HepG2 (cell line): ENCODE measurements around the gene UCKL1. TPM values are rescaled to one million over a fixed set of nuclear protein-coding genes. Genes with fewer than 3 reads are reported as not detected.

ENCODE experiments used
- AGO2 ChIP-seq: fragments of 200-400 bp; formaldehyde crosslinking; optimal IDR thresholded peaks from 2 replicates; pipeline ENCODE3; 2017; ENCODE audit warnings: mild to moderate bottlenecking, low read depth, low read length, moderate library complexity
- ELF1 ChIP-seq: sonication (generic); formaldehyde crosslinking; IDR thresholded peaks from 2 replicates; pipeline ENCODE4 v1.4.0; 2020; ENCODE audit warnings: missing genetic modification reagents
- HDAC2 ChIP-seq: sonication (generic); formaldehyde crosslinking; IDR thresholded peaks from 2 replicates; pipeline ENCODE4 v1.4.0; 2020; ENCODE audit warnings: missing genetic modification reagents
- HES4 ChIP-seq: sonication (generic); formaldehyde crosslinking; IDR thresholded peaks from 2 replicates; pipeline ENCODE4 v1.9.0; 2021; ENCODE audit warnings: mild to moderate bottlenecking, missing genetic modification reagents, borderline replicate concordance
- IRF9 ChIP-seq: sonication (generic); formaldehyde crosslinking; IDR thresholded peaks from 2 replicates; pipeline ENCODE4 v1.8.0; 2022; ENCODE audit warnings: missing genetic modification reagents, mild to moderate bottlenecking, borderline replicate concordance
- NONO ChIP-seq, 2 experiments: fragments of 450-650 bp in 1 of 2; sonication (generic) in 1 of 2; formaldehyde crosslinking in 1 of 2; IDR thresholded peaks in 1 of 2; conservative IDR thresholded peaks in 1 of 2; 2 replicates each; pipeline versions ENCODE4 v1.6.1 to v1.8.0; 2017 to 2022; ENCODE audit warnings: mild to moderate bottlenecking in 1 of 2, missing genetic modification reagents in 1 of 2, moderate library complexity in 1 of 2
- POLR2G ChIP-seq: fragments of 200-400 bp; formaldehyde crosslinking; IDR thresholded peaks from 2 replicates; pipeline ENCODE4 v1.6.1; 2018; ENCODE audit warnings: mild to moderate bottlenecking, low read depth, low read length, moderate library complexity
- SP140L ChIP-seq: sonication (generic); formaldehyde crosslinking; IDR thresholded peaks from 2 replicates; pipeline ENCODE4 v1.4.0; 2020; ENCODE audit warnings: missing genetic modification reagents, borderline replicate concordance
- ZBTB14 ChIP-seq: sonication (generic); formaldehyde crosslinking; IDR thresholded peaks from 2 replicates; pipeline ENCODE4 v1.4.0; 2020; ENCODE audit warnings: missing genetic modification reagents
- ZBTB46 ChIP-seq: sonication (generic); formaldehyde crosslinking; IDR thresholded peaks from 2 replicates; pipeline ENCODE4 v1.4.0; 2020; ENCODE audit warnings: mild to moderate bottlenecking, missing genetic modification reagents, borderline replicate concordance
- ZFP91 ChIP-seq: sonication (generic); formaldehyde crosslinking; IDR thresholded peaks from 2 replicates; pipeline ENCODE4 v1.9.0; 2022; ENCODE audit warnings: missing genetic modification reagents, mild to moderate bottlenecking, borderline replicate concordance
- ZKSCAN1 ChIP-seq: fragments of 150-350 bp; IDR thresholded peaks from 2 replicates; pipeline ENCODE4 v1.6.1; 2014; ENCODE audit warnings: low read length
- ZKSCAN8 ChIP-seq: IDR thresholded peaks from 2 replicates; pipeline ENCODE4 v1.6.1; 2016; ENCODE audit warnings: borderline replicate concordance, missing genetic modification reagents, missing compliant biosample characterization
- ZNF350 ChIP-seq: sonication (generic); formaldehyde crosslinking; IDR thresholded peaks from 2 replicates; pipeline ENCODE4 v1.4.0; 2020; ENCODE audit warnings: mild to moderate bottlenecking, low read depth, missing genetic modification reagents, borderline replicate concordance
- ZNF550 ChIP-seq: sonication (generic); formaldehyde crosslinking; IDR thresholded peaks from 2 replicates; pipeline ENCODE4 v1.4.0; 2020; ENCODE audit warnings: mild to moderate bottlenecking, missing genetic modification reagents, borderline replicate concordance
- ZNF605 ChIP-seq: sonication (generic); formaldehyde crosslinking; IDR thresholded peaks from 2 replicates; pipeline ENCODE4 v1.8.0; 2022; ENCODE audit warnings: mild to moderate bottlenecking, missing genetic modification reagents
- ZNF800 ChIP-seq: sonication (generic); formaldehyde crosslinking; IDR thresholded peaks from 2 replicates; pipeline ENCODE4 v1.4.0; 2020; ENCODE audit warnings: missing genetic modification reagents
- ZNF816 ChIP-seq: sonication (generic); formaldehyde crosslinking; IDR thresholded peaks from 2 replicates; pipeline ENCODE4 v1.8.0; 2022; ENCODE audit warnings: missing genetic modification reagents, mild to moderate bottlenecking, borderline replicate concordance
- ZNF883 ChIP-seq: sonication (generic); formaldehyde crosslinking; IDR thresholded peaks from 2 replicates; pipeline ENCODE4 v1.5.1; 2020; ENCODE audit warnings: mild to moderate bottlenecking, missing genetic modification reagents; ENCODE audit errors: not compliant biosample characterization
- polyA plus RNA-seq, 8 experiments: library from polyadenylated mRNA; depleted of rRNA in 3 of 8; stranded (reverse) in 7 of 8; unstranded in 1 of 8; fragments of >200 nt; fragmentation: Illumina TruSeq in 4 of 8; extraction: Trizol in 4 of 8; gene quantifications; 2 replicates each; pipeline versions ENCODE4 v1.2.1 to v1.2.3, GENCODE V29; 2011 to 2016; ENCODE audit warnings: low read depth in 4 of 8, missing spikeins in 1 of 8, mixed read lengths in 1 of 8; ENCODE audit not compliant: insufficient read depth in 1 of 8
- total RNA-seq, 5 experiments: library from RNA; depleted of rRNA; stranded (reverse); fragments of >200 nt; fragmentation: Illumina TruSeq; extraction: Trizol; gene quantifications; 2 replicates each; pipeline ENCODE4 v1.2.3, GENCODE V29; 2016; ENCODE audit warnings: low read depth in 1 of 5

The UCKL1 gene
- total and polyA plus RNA-seq, 2 of the 13 experiments (the other 11 are each of a cell fraction or from before 2014, with no cell fraction given): 50.2 to 126 TPM

- no peak for TF ChIP-seq SP140L (CRISPR knock-in tag)
- peak; percentile 78; the same call in 1 of the 2 replicates for TF ChIP-seq ZFP91 (CRISPR knock-in tag)
- peak; percentile 60 for TF ChIP-seq ZNF350 (CRISPR knock-in tag)
- 0 out of 2 replicates have a peak, but pooled peaks have one; percentile 61 for TF ChIP-seq ZBTB46
- TF ChIP-seq HDAC2 (CRISPR knock-in tag): 0 out of 2 replicates have a peak, but pooled peaks have one; percentile 34
- no peak for TF ChIP-seq ZNF800 (CRISPR knock-in tag)
- no peak for TF ChIP-seq NONO (IDR thresholded peaks at IDR 0.05)
- TF ChIP-seq NONO (CRISPR knock-in tag; conservative IDR thresholded peaks at IDR 0.05): peak; percentile 35; the same call in 1 of the 2 replicates
- peak; percentile 35 for TF ChIP-seq ZNF883 (CRISPR knock-in tag)
- TF ChIP-seq ELF1 (CRISPR knock-in tag): peak; percentile 40
- no peak for TF ChIP-seq ZKSCAN1
- TF ChIP-seq IRF9 (CRISPR knock-in tag): 0 out of 2 replicates have a peak, but pooled peaks have one; percentile 41
- TF ChIP-seq AGO2: peak; percentile 96
- no peak for TF ChIP-seq ZNF605 (CRISPR knock-in tag)
- peak; percentile 86; the same call in 1 of the 2 replicates for TF ChIP-seq HES4 (CRISPR knock-in tag)
- peak; percentile 70 for TF ChIP-seq POLR2G
- TF ChIP-seq ZNF816 (CRISPR knock-in tag): no peak
- no peak for TF ChIP-seq ZNF550 (CRISPR knock-in tag)
- TF ChIP-seq ZBTB14 (CRISPR knock-in tag): peak; percentile 23; the same call in 1 of the 2 replicates
- TF ChIP-seq ZKSCAN8 (CRISPR knock-in tag): 0 out of 2 replicates have a peak, but pooled peaks have one; percentile 50
Observed at GRCh38 chr20:63969838-63970713, 13.9 kb upstream of the UCKL1 start, which contains the start of gene ZNF512B (continued).
